B cell (primary cell): ENCODE measurements around the gene TRIM15. TPM values are rescaled to one million over a fixed set of nuclear protein-coding genes. Genes with fewer than 3 reads are reported as not detected.

Experiments used
- ATAC-seq: fragments of 200-7000 bp; cut with Tn5 transposase; one replicate; pipeline ENCODE4 v1.10.0; 2021; ENCODE audit warnings: low read depth, mild to moderate bottlenecking, moderate number of reproducible peaks, moderate library complexity
- CTCF ChIA-PET: fragments of 350-600 bp; sonication (Branson Sonifier 250); formaldehyde crosslinking; loops from one replicate; lab custom pipeline; 2021; ENCODE audit warnings: antibody characterized with exemption, inconsistent platforms; lab: Charles Lee
- POLR2A ChIA-PET: fragments of 350-600 bp; sonication (Branson Sonifier 250); formaldehyde crosslinking; loops from one replicate; lab custom pipeline; 2021; ENCODE audit warnings: antibody characterized with exemption; lab: Charles Lee
- DNase-seq: peaks from one replicate; pipeline ENCODE4 v3.0.0; 2013
- H2AFZ ChIP-seq: 2 replicates; pipeline ENCODE4 v1.6.1; 2012; ENCODE audit warnings: mild to moderate bottlenecking, low read depth, low read length; ENCODE audit not compliant: insufficient read depth, poor library complexity, severe bottlenecking
- H3K27ac ChIP-seq, 2 donors: 1 replicate in 1 of 2; 2 replicates in 1 of 2; pipeline ENCODE4 v1.5.1; 2012 to 2013; ENCODE audit warnings: low read length in 2 of 2, mild to moderate bottlenecking in 2 of 2, moderate library complexity in 1 of 2
- H3K27me3 ChIP-seq, 4 experiments: fragments of 200-600 bp in 1 of 4; sonication (generic) in 1 of 4; replicated peaks in 1 of 4; 1 replicate in 2 of 4; 2 replicates in 2 of 4; pipeline versions ENCODE4 v1.6.1 to v1.7.0; 2013 to 2016; ENCODE audit warnings: low read length in 3 of 4, mild to moderate bottlenecking in 2 of 4, mixed read lengths in 1 of 4, moderate library complexity in 1 of 4; ENCODE audit not compliant: insufficient read depth in 4 of 4, control insufficient read depth in 3 of 4; ENCODE audit errors: control extremely low read depth in 1 of 4
- H3K36me3 ChIP-seq, 2 experiments: replicated peaks in 1 of 2; 1 replicate in 1 of 2; 2 replicates in 1 of 2; pipeline versions ENCODE4 v1.6.1 to v1.7.1; 2013; ENCODE audit warnings: low read length in 1 of 2; ENCODE audit not compliant: insufficient read depth in 2 of 2, control insufficient read depth in 1 of 2; ENCODE audit errors: control extremely low read depth in 1 of 2, extremely low read depth in 1 of 2
- H3K4me1 ChIP-seq, 2 donors: fragments of 200-600 bp in 1 of 2; sonication (generic) in 1 of 2; 1 replicate in 1 of 2; 2 replicates in 1 of 2; pipeline versions ENCODE4 v1.5.1 to v1.6.1; 2013 to 2017; ENCODE audit warnings: low read length in 2 of 2; ENCODE audit not compliant: control insufficient read depth in 2 of 2, insufficient read depth in 2 of 2
- H3K4me2 ChIP-seq: replicated peaks from 2 replicates; pipeline ENCODE3; 2012; ENCODE audit warnings: mild to moderate bottlenecking, low read depth, low read length; ENCODE audit not compliant: poor library complexity, severe bottlenecking
- H3K4me3 ChIP-seq, 5 experiments: fragments of 200-600 bp in 1 of 5; sonication (generic) in 1 of 5; 1 replicate in 3 of 5; 2 replicates in 2 of 5; pipeline versions ENCODE4 v1.5.1 to v1.7.0; 2011 to 2016; ENCODE audit warnings: low read length in 4 of 5, mild to moderate bottlenecking in 4 of 5, low read depth in 2 of 5, control low read depth in 1 of 5, moderate library complexity in 1 of 5; ENCODE audit not compliant: insufficient read depth in 1 of 5; ENCODE audit errors: control extremely low read depth in 1 of 5, extremely low read depth in 1 of 5
- H3K79me2 ChIP-seq: fragments of 200-600 bp; sonication (generic); one replicate; pipeline ENCODE4 v1.6.0; 2016; ENCODE audit warnings: low read length; ENCODE audit not compliant: control insufficient read depth, insufficient read depth
- H3K9ac ChIP-seq: fragments of 200-600 bp; sonication (generic); 2 replicates; pipeline ENCODE4 v1.6.1; 2017; ENCODE audit warnings: mild to moderate bottlenecking, low read length, moderate library complexity
- H3K9me3 ChIP-seq, 3 donors: one replicate each; pipeline versions ENCODE4 v1.6.1 to v1.7.1; 2013; ENCODE audit warnings: low read length in 2 of 3; ENCODE audit not compliant: control insufficient read depth in 2 of 3, insufficient read depth in 1 of 3; ENCODE audit errors: control extremely low read depth in 1 of 3
- H4K20me1 ChIP-seq: 2 replicates; pipeline ENCODE4 v1.6.0; 2012; ENCODE audit warnings: mild to moderate bottlenecking, low read length; ENCODE audit not compliant: insufficient read depth, control insufficient read depth, poor library complexity, severe bottlenecking
- H3K27ac Mint-ChIP-seq: one replicate; pipeline ENCODE4 v1.8.0; 2021; ENCODE audit warnings: mixed read lengths
- H3K27me3 Mint-ChIP-seq: one replicate; pipeline ENCODE4 v1.8.0; 2021; ENCODE audit warnings: mixed read lengths
- H3K4me1 Mint-ChIP-seq: one replicate; pipeline ENCODE4 v1.8.0; 2021; ENCODE audit warnings: mixed read lengths
- H3K4me3 Mint-ChIP-seq: one replicate; pipeline ENCODE4 v1.8.0; 2021; ENCODE audit warnings: mixed read lengths
- H3K9me3 Mint-ChIP-seq: one replicate; pipeline ENCODE4 v1.8.0; 2022; ENCODE audit warnings: mixed read lengths; ENCODE audit not compliant: insufficient read depth
- CTCF ChIP-seq: fragments of 200-600 bp; IDR thresholded peaks from one replicate; pipeline ENCODE4 v1.8.0; 2022; ENCODE audit warnings: antibody characterized with exemption, mild to moderate bottlenecking
- EZH2 ChIP-seq: IDR thresholded peaks from 2 replicates; pipeline ENCODE4 v1.6.1; 2012; ENCODE audit warnings: borderline replicate concordance, low read depth, mild to moderate bottlenecking, moderate library complexity, low read length; ENCODE audit not compliant: insufficient read depth, poor library complexity, severe bottlenecking
- WGBS: methylation state at CpG from one replicate; pipeline ENCODE4 v1.1.5; 2013; ENCODE audit warnings: missing lambda C conversion rate; ENCODE audit not compliant: insufficient coverage; 5-methylcytosine and 5-hydroxymethylcytosine counted together
- intact Hi-C: fragments of 100-400 bp; cut with micrococcal nuclease; formaldehyde crosslinking; loops from one replicate; pipeline ENCODE4 v1.10.0; 2022
- polyA plus RNA-seq: library from polyadenylated mRNA; depleted of rRNA; stranded (reverse); fragments of >200 nt; gene quantifications from 2 replicates; pipeline ENCODE4 v1.2.3, GENCODE V29; 2012
- total RNA-seq, 2 donors: library from RNA; stranded (reverse); fragments of 120-200 nt in 1 of 2; gene quantifications; 1 replicate in 1 of 2; 2 replicates in 1 of 2; pipeline versions ENCODE4 v1.2.3 to v1.2.4, GENCODE V29; 2013 to 2022

TRIM15 gene
- total and polyA plus RNA-seq, 2 donors (not counting 1 experiment from before 2014, with no cell fraction given) = not detected

GRCh38 chr6:30169658-30170614, 6.6 kb downstream of the TRIM15 start:
- Mint-ChIP-seq H3K27ac (no peak overlapping the region), H3K27me3 (peaks cover 67% of the 10 kb centered on the region), H3K4me1 (peaks cover 4% of the 10 kb centered on the region), H3K9me3 (no peaks in the 10 kb centered on the region), H3K4me3 (no peak overlapping the region)
- no peaks in the 10 kb centered on the region for H3K79me2 ChIP-seq
- DNase-seq = peak; percentile 63
- H3K27ac ChIP-seq = no peak overlapping the region
- H3K9ac ChIP-seq = no peak overlapping the region
- H3K4me1 ChIP-seq = peaks cover 8 to 12% of the 10 kb centered on the region in 2 donors
- H3K36me3 ChIP-seq = no peaks in the 10 kb centered on the region
- POLR2A ChIA-PET = no interaction called here
- intact Hi-C loops = loop anchor here (2.0 to 5.0 kb wide), 2 partner anchors 37 to 67 kb away; no protein-coding TSS in a partner anchor
- TF ChIP-seq EZH2 (no peak), CTCF (peak; percentile 83)
- H3K4me2 ChIP-seq = no peak overlapping the region
- no peak overlapping the region for H2AFZ ChIP-seq
- no peak overlapping the region for H3K4me3 ChIP-seq
- no peaks in the 10 kb centered on the region for H3K9me3 ChIP-seq
- ATAC-seq = peak; percentile 79
- no peaks in the 10 kb centered on the region for H4K20me1 ChIP-seq
- 0% methylated on average over 2 of the region's 7 CpGs for WGBS
- peaks cover 0 to 49% (median 33%) of the 10 kb centered on the region in 4 experiments for H3K27me3 ChIP-seq
- CTCF ChIA-PET = interaction anchor here (0.6 to 1.7 kb wide), 4 partner anchors 17 to 1890 kb away, joined by 3 to 5 read pairs (median 4); no protein-coding TSS in a partner anchor
